ENCODE measurements around the gene PTPRT. TPM values are rescaled to one million over a fixed set of nuclear protein-coding genes. Genes with fewer than 3 reads are reported as not detected.

Gene PTPRT
- total and polyA plus RNA-seq, 2 of the 4 experiments (the other 2 are of a cell fraction): not detected

GRCh38 chr20:43065299-43065698 is 124.4 kb downstream of the PTPRT start:
- Histone ChIP-seq H3K23ac (ENCODE audit: low read depth, low read length) (no peak overlapping the region), H3K4me2 (ENCODE audit: low read depth, low read length) (no peak overlapping the region), H2BK120ac (ENCODE audit: low read depth, low read length) (no peak overlapping the region), H3K18ac (ENCODE audit: low read depth, low read length) (no peak overlapping the region), H3K4me3 (ENCODE audit: insufficient read depth, low read depth, low read length) (no peak overlapping the region), H4K5ac (ENCODE audit: low read depth, low read length) (no peak overlapping the region), H3K14ac (replicated peaks; ENCODE audit: low read depth, low read length) (no peak overlapping the region), H2AK9ac (replicated peaks; ENCODE audit: low read depth, low read length, poor library complexity) (no peak overlapping the region), H2AFZ (replicated peaks; ENCODE audit: low read length, poor library complexity) (no peak overlapping the region), H3K4me1 (ENCODE audit: control insufficient read depth, insufficient read depth, low read length) (no peaks in the 10 kb centered on the region), H3K79me1 (ENCODE audit: low read depth in 1 of 2, low read length in 2 of 2) (no peaks in the 10 kb centered on the region), H4K91ac (ENCODE audit: insufficient read depth, low read depth, low read length) (no peak overlapping the region), H3K56ac (ENCODE audit: extremely low read depth, insufficient read depth, low read length) (no peak overlapping the region), H2AK5ac (ENCODE audit: low read depth, low read length) (no peak overlapping the region), H4K20me1 (ENCODE audit: insufficient read depth, low read length) (no peaks in the 10 kb centered on the region), H3K27ac (ENCODE audit: insufficient read depth, low read length) (no peak overlapping the region), H3K9me1 (ENCODE audit: insufficient read depth, low read length) (no peaks in the 10 kb centered on the region), H3K9me3 (ENCODE audit: control insufficient read depth, insufficient read depth, low read length) (peaks cover 23% of the 10 kb centered on the region), H2BK20ac (ENCODE audit: low read depth, low read length) (no peak overlapping the region), H2BK15ac (ENCODE audit: low read depth, low read length) (no peak overlapping the region), H3K27me3 (ENCODE audit: control insufficient read depth, insufficient read depth, low read length) (no peaks in the 10 kb centered on the region), H3K9ac (ENCODE audit: low read depth, low read length) (no peak overlapping the region), H3K4ac (ENCODE audit: low read depth, low read length) (no peak overlapping the region), H3K36me3 (ENCODE audit: control insufficient read depth, insufficient read depth, low read length) (no peaks in the 10 kb centered on the region), H2BK5ac (ENCODE audit: low read depth, low read length, poor library complexity, severe bottlenecking) (no peak overlapping the region), H4K8ac (ENCODE audit: low read depth in 2 of 2, low read length in 2 of 2) (no peak overlapping the region)
- TF ChIP-seq CHD1 (IDR thresholded peaks at IDR 0.05; ENCODE audit: low read depth, low read length) (no peak), MAZ (IDR thresholded peaks at IDR 0.05; ENCODE audit: borderline replicate concordance, low read depth, low read length) (no peak), CTCF (conservative IDR thresholded peaks at IDR 0.05; ENCODE audit: low read depth, low read length) (no peak), MXI1 (IDR thresholded peaks at IDR 0.05; ENCODE audit: borderline replicate concordance, low read depth, low read length) (no peak), RFX5 (IDR thresholded peaks at IDR 0.05; ENCODE audit: low read depth, low read length) (no peak), ELK1 (IDR thresholded peaks at IDR 0.05; ENCODE audit: borderline replicate concordance, low read depth, low read length) (no peak)
- no peak for DNase-seq
- in situ Hi-C loops (cut with MboI; ENCODE audit: low sequenced_read_pairs): no loop called here
- ChIA-PET CTCF (no interaction called here), POLR2A (ENCODE audit: unreplicated experiment) (no interaction called here)
- no peak for ATAC-seq (ENCODE audit: low read depth)
- intact Hi-C loops (cut with micrococcal nuclease): no loop called here
- dilution Hi-C loops (cut with HindIII; ENCODE audit: low sequenced_read_pairs, unreplicated experiment): no loop called here
- no TSS peak for BruUV-seq (replicated peaks)

All from IMR-90 (cell line).